IPS DF 6.9 (cell line): ENCODE results near the gene ATP6V0C.

ENCODE experiments used
- DNase-seq: peaks from one replicate; pipeline ENCODE4 v3.0.0-alpha.2; 2013; ENCODE audit warnings: low read depth, low spot score
- H3K27ac ChIP-seq: one replicate; pipeline ENCODE4 v1.5.1; 2013; ENCODE audit warnings: low read length, control low read depth
- H3K27me3 ChIP-seq: 2 replicates; pipeline ENCODE4 v1.6.1; 2013; ENCODE audit warnings: mild to moderate bottlenecking, low read length; ENCODE audit not compliant: control insufficient read depth, insufficient read depth
- H3K36me3 ChIP-seq: 2 replicates; pipeline ENCODE4 v1.6.1; 2013; ENCODE audit warnings: low read length; ENCODE audit not compliant: control insufficient read depth, insufficient read depth
- H3K4me1 ChIP-seq: 2 replicates; pipeline ENCODE4 v1.6.1; 2013; ENCODE audit warnings: low read length; ENCODE audit not compliant: control insufficient read depth, insufficient read depth
- H3K4me3 ChIP-seq: 2 replicates; pipeline ENCODE4 v1.5.1; 2013; ENCODE audit warnings: mild to moderate bottlenecking, low read length
- H3K9me3 ChIP-seq: 2 replicates; pipeline ENCODE4 v1.6.1; 2013; ENCODE audit warnings: low read length, inconsistent platforms; ENCODE audit not compliant: control insufficient read depth, insufficient read depth
- WGBS: extraction: QIAGEN DNeasy Blood & Tissue Kit; methylation state at CpG from one replicate; pipeline ENCODE4 v1.1.7; 2013; ENCODE audit warnings: mixed read lengths, missing lambda C conversion rate; ENCODE audit not compliant: insufficient read length, insufficient coverage; 5-methylcytosine and 5-hydroxymethylcytosine counted together

ATP6V0C gene

GRCh38 chr16:2500918-2501750 is 12.6 kb upstream of the ATP6V0C start:
- no CpG with 5 or more reads among the region's 23 CpGs for WGBS

GRCh38 chr16:2501946-2502895 is 11.5 kb upstream of the ATP6V0C start:
- peaks cover 4% of the 10 kb centered on the region for H3K4me1 ChIP-seq
- H3K27me3 ChIP-seq, result no peaks in the 10 kb centered on the region
- H3K4me3 ChIP-seq, result no peak overlapping the region
- H3K9me3 ChIP-seq, result no peaks in the 10 kb centered on the region
- peaks cover 11% of the 10 kb centered on the region; the same call in 1 of the 2 replicates for H3K36me3 ChIP-seq
- WGBS, result no CpG with 5 or more reads among the region's 18 CpGs
- DNase-seq, result no peak
- H3K27ac ChIP-seq, result no peak overlapping the region

More at GRCh38 chr16:2500918-2501750, 12.6 kb upstream of the ATP6V0C start:
- no peaks in the 10 kb centered on the region for H3K9me3 ChIP-seq
- H3K27ac ChIP-seq, result no peak overlapping the region
- H3K4me3 ChIP-seq, result peak overlapping the region; percentile 31; the same call in 1 of the 2 replicates
- H3K27me3 ChIP-seq, result no peaks in the 10 kb centered on the region
- H3K36me3 ChIP-seq, result peaks cover 20% of the 10 kb centered on the region
- peaks cover 4% of the 10 kb centered on the region for H3K4me1 ChIP-seq
- DNase-seq, result peak; percentile 71

- Histone ChIP-seq H3K27ac (no peak overlapping the region), H3K36me3 (no peaks in the 10 kb centered on the region), H3K4me1 (peaks cover 4% of the 10 kb centered on the region), H3K9me3 (no peaks in the 10 kb centered on the region), H3K4me3 (no peak overlapping the region), H3K27me3 (no peaks in the 10 kb centered on the region)
- 100% methylated on average over 1 of the region's 14 CpGs for WGBS
- DNase-seq, result no peak
Observed at GRCh38 chr16:2505695-2506094, 8.1 kb upstream of the ATP6V0C start.

- WGBS, result no CpG with 5 or more reads among the region's 14 CpGs
- H3K36me3 ChIP-seq, result no peaks in the 10 kb centered on the region
- no peak overlapping the region for H3K27ac ChIP-seq
- no peaks in the 10 kb centered on the region for H3K9me3 ChIP-seq
- no peaks in the 10 kb centered on the region for H3K27me3 ChIP-seq
- no peak overlapping the region for H3K4me3 ChIP-seq
- no peak for DNase-seq
- peaks cover 4% of the 10 kb centered on the region; the same call in 1 of the 2 replicates for H3K4me1 ChIP-seq
Observed at GRCh38 chr16:2507052-2507659, 6.6 kb upstream of the ATP6V0C start.

DNA sequence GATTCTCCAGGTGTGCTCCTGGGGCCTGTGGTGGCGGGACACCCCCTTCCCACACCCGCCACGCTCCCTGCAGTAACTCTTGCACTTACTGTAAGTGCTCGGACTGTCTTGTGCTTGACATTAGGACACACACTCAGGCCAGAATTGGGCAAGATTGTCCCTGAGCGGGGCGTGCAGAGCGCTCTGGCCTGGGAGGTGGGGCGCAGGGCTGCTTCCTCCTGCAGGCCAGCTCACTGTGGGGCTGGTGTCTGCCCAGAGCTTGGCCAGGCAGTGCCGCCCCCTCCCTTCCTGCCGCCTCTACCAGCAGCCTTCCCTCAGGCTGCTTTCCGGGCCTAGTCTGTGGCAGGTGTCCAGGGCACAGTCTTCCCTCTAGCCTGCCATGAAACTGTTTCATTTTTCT is 6.1 kb upstream of the ATP6V0C start:
- Histone ChIP-seq H3K36me3 (no peaks in the 10 kb centered on the region), H3K4me1 (peaks cover 7% of the 10 kb centered on the region; the same call in 1 of the 2 replicates), H3K27me3 (no peaks in the 10 kb centered on the region), H3K27ac (no peak overlapping the region), H3K9me3 (no peaks in the 10 kb centered on the region), H3K4me3 (no peak overlapping the region)
- DNase-seq, result no peak
- no CpG with 5 or more reads among the region's 11 CpGs for WGBS

GRCh38 chr16:2508722-2509400 is 4.9 kb upstream of the ATP6V0C start:
- no peaks in the 10 kb centered on the region for H3K36me3 ChIP-seq
- no CpG with 5 or more reads among the region's 18 CpGs for WGBS
- no peak overlapping the region for H3K27ac ChIP-seq
- H3K9me3 ChIP-seq, result no peaks in the 10 kb centered on the region
- no peak for DNase-seq
- H3K4me3 ChIP-seq, result no peak overlapping the region
- no peaks in the 10 kb centered on the region for H3K27me3 ChIP-seq
- peaks cover 7% of the 10 kb centered on the region; the same call in 1 of the 2 replicates for H3K4me1 ChIP-seq

DNA sequence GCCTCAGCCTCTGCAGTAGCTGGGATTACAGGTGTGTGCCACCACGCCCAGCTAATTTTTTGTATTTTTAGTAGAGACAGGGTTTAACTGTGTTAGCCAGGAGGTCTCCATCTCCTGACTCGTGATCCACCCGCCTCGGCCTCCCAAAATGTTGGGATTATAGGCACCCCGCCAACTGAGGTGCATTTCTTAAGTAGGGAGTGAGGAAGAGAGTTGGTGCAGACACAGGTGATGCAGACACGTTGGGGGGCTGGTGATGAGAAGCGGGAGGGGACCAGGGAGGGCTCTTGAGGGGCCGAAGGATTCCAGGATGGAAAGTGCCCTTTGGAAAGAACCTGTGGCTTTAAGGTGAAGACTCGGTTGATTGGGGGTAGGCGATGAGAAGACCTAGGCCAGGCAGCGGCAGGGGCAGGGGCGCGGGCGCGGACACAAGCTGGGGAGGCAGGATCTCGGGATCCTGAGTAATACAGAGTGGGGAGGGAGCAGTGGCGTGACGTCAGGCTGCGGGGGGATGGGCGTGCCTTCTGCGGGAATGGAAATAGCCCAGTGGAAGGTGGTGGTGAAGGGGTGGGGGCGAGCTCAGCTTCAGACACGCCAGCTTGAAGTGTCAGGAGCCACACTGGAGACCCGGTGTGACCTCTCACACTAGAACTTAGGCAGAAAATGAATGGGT is 2.5 kb upstream of the ATP6V0C start:
- Histone ChIP-seq H3K27me3 (no peaks in the 10 kb centered on the region), H3K4me3 (no peak overlapping the region), H3K27ac (no peak overlapping the region), H3K9me3 (no peaks in the 10 kb centered on the region), H3K36me3 (no peaks in the 10 kb centered on the region), H3K4me1 (peaks cover 10% of the 10 kb centered on the region)
- no CpG with 5 or more reads among the region's 24 CpGs for WGBS
- DNase-seq, result no peak

GRCh38 chr16:2511996-2512734 is 1.6 kb upstream of the ATP6V0C start:
- H3K27ac ChIP-seq, result no peak overlapping the region
- no CpG with 5 or more reads among the region's 17 CpGs for WGBS
- no peaks in the 10 kb centered on the region for H3K27me3 ChIP-seq
- no peak for DNase-seq
- H3K4me1 ChIP-seq, result peaks cover 10% of the 10 kb centered on the region
- no peak overlapping the region for H3K4me3 ChIP-seq
- no peaks in the 10 kb centered on the region for H3K9me3 ChIP-seq
- H3K36me3 ChIP-seq, result no peaks in the 10 kb centered on the region

DNA sequence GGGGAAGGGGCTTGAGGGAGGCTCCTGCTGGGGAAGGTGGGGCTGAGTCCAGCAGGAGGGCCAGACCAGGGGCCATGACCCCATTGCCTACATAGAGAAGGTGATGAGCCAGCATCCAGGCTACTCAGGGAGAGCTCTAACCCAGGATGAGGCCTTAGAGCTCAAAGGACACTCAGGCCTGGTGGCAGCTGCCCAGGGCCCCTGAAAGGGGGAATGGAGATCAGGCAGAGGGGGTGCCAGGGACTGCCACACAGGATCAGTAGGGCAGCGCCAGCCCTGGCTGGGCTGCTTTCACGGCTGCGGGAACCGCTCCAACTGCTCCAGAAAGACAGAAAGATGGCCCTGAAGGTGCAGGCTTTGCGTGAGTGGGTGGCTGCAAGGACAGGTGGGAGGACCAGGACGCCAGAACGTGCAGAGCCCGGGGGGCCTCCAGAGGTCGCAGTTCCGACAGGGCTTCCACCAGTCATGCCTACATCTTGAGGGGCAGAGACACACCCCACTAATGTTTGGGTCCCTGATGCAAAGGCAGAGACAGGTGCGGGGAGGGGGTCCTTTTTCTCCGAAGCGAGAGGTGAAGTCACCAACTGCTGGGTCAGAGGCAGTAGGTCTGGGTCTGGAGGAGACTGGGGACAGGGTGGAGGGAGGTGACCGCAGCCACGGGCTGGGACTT is 882 bp upstream of the ATP6V0C start:
- no peaks in the 10 kb centered on the region for H3K27me3 ChIP-seq
- H3K27ac ChIP-seq, result no peak overlapping the region
- no peaks in the 10 kb centered on the region for H3K36me3 ChIP-seq
- H3K4me1 ChIP-seq, result peaks cover 10% of the 10 kb centered on the region
- DNase-seq, result no peak
- H3K9me3 ChIP-seq, result no peaks in the 10 kb centered on the region
- no CpG with 5 or more reads among the region's 15 CpGs for WGBS
- H3K4me3 ChIP-seq, result peak overlapping the region; percentile 97; the same call in 1 of the 2 replicates
